Measurements from ENCODE around the gene FAM168B. TPM values are rescaled to one million over a fixed set of nuclear protein-coding genes. Genes with fewer than 3 reads are reported as not detected.

Gene FAM168B
- total and polyA plus RNA-seq, 3 donors from 2014 or later, result 76.3 to 165 (median 120) TPM

GRCh38 chr2:131006561-131006960 lies 86.7 kb downstream of the FAM168B start:
- Histone ChIP-seq H3K4me1 (no peaks in the 10 kb centered on the region), H3K9me3 (no peaks in the 10 kb centered on the region), H3K4me3 (no peak overlapping the region), H3K27me3 (no peaks in the 10 kb centered on the region), H3K27ac (no peak overlapping the region), H3K36me3 (ENCODE audit: low read depth, missing control alignments) (no peaks in the 10 kb centered on the region)
- DNase-seq, result no peak
- intact Hi-C loops (cut with DNase I; ENCODE audit: low total_unique reads), result no loop called here
- no peak for TF ChIP-seq POLR2A (IDR thresholded peaks at IDR 0.05)
- TF ChIP-seq CTCF (IDR thresholded peaks at IDR 0.05), result no peak
- 84 to 89% methylated on average over 2 of the region's 2 CpGs for WGBS, 2 donors

- H3K9me3 ChIP-seq, result no peaks in the 10 kb centered on the region
- H3K36me3 ChIP-seq (ENCODE audit: low read depth, missing control alignments), result no peaks in the 10 kb centered on the region
- TF ChIP-seq CTCF (IDR thresholded peaks at IDR 0.05) (no peak), POLR2A (IDR thresholded peaks at IDR 0.05) (no peak)
- no peaks in the 10 kb centered on the region for H3K27me3 ChIP-seq
- DNase-seq, result no peak
- intact Hi-C loops (cut with DNase I; ENCODE audit: low total_unique reads), result no loop called here
- H3K27ac ChIP-seq, result no peak overlapping the region
- WGBS, 2 donors, result 80 to 83% methylated on average over 1 to 16 of the region's 16 CpGs
- H3K4me3 ChIP-seq, result no peak overlapping the region
- no peaks in the 10 kb centered on the region for H3K4me1 ChIP-seq
These were observed 87.9 kb downstream of the FAM168B start for GRCh38 chr2:131005216-131005935.

GRCh38 chr2:131004446-131005209 lies 88.6 kb downstream of the FAM168B start:
- H3K4me1 ChIP-seq, result no peaks in the 10 kb centered on the region
- WGBS, 2 donors, result 90 to 94% methylated on average over 7 to 11 of the region's 11 CpGs
- no peaks in the 10 kb centered on the region for H3K36me3 ChIP-seq (ENCODE audit: low read depth, missing control alignments)
- TF ChIP-seq CTCF (IDR thresholded peaks at IDR 0.05), result no peak
- no peak for TF ChIP-seq POLR2A (IDR thresholded peaks at IDR 0.05)
- intact Hi-C loops (cut with DNase I; ENCODE audit: low total_unique reads), result no loop called here
- no peak for DNase-seq
- H3K9me3 ChIP-seq, result no peaks in the 10 kb centered on the region
- no peak overlapping the region for H3K27ac ChIP-seq
- H3K27me3 ChIP-seq, result no peaks in the 10 kb centered on the region
- no peak overlapping the region for H3K4me3 ChIP-seq

GRCh38 chr2:130998561-130998960 lies 94.7 kb downstream of the FAM168B start:
- DNase-seq, result no peak
- Histone ChIP-seq H3K9me3 (no peaks in the 10 kb centered on the region), H3K36me3 (ENCODE audit: low read depth, missing control alignments) (no peaks in the 10 kb centered on the region), H3K4me3 (no peak overlapping the region), H3K4me1 (no peaks in the 10 kb centered on the region), H3K27ac (no peak overlapping the region), H3K27me3 (no peaks in the 10 kb centered on the region)
- WGBS, 2 donors, result 84% methylated on average over 6 of the region's 6 CpGs
- TF ChIP-seq CTCF (IDR thresholded peaks at IDR 0.05) (no peak), POLR2A (IDR thresholded peaks at IDR 0.05) (no peak)
- intact Hi-C loops (cut with DNase I; ENCODE audit: low total_unique reads), result no loop called here

Other genes starting within 250 kb of the FAM168B start
- 100 to 1,000 TPM; 109 to 126 TPM for gene PLEKHB2, start 11.9 kb upstream of the FAM168B start, total RNA-seq
- gene PLEKHB2, start 11.9 kb upstream of the FAM168B start, polyA plus RNA-seq (ENCODE audit: insufficient read depth, low read depth, low replicate concordance), result 86.5 TPM
- 100 to 1,000 TPM in 1 of 2 donors, 10 to 100 TPM in 1; 67.6 to 127 TPM for gene POTEE, start 116.1 kb upstream of the FAM168B start, total RNA-seq
- gene POTEE, start 116.1 kb upstream of the FAM168B start, polyA plus RNA-seq (ENCODE audit: insufficient read depth, low read depth, low replicate concordance), result 6.5 TPM

Data from testis (tissue), 3 donors.